OCI-LY3 (cell line): ENCODE data around the gene VAV3.

Experiments
- EZH2phosphoT487 ChIP-seq: fragments of 200-600 bp; shearing (Covaris generic); IDR thresholded peaks from 2 replicates; pipeline ENCODE4 v1.6.1; 2018; ENCODE audit warnings: antibody characterized with exemption, mixed run types, low read depth
- TF ChIP-seq, protein P1 (sequence below): fragments of 200-600, 300-600 bp; sonication (generic); IDR thresholded peaks from 2 replicates; pipeline ENCODE4 v1.5.1; 2014; ENCODE audit warnings: antibody characterized with exemption, low read length, low read depth

DNA sequence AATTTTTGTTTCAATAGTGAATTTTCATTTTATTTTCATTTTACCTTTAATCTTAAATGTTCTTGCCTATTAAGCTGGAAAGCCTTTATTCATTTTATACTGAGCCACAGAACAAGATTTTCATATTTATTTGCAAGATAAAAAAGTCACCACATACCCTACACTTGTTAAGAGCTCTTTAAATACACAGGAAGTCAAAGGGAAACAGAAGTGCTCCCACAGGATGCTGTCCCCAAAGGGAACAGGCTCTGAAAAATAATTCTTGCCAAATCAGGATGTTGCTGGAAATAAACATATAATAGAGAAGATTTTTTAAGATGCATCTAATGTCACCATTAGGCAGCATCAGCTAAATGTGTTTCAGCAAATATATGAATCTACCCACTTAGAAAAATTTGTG, 113.6 kb downstream of the VAV3 start:
- TF ChIP-seq, protein P1, sequence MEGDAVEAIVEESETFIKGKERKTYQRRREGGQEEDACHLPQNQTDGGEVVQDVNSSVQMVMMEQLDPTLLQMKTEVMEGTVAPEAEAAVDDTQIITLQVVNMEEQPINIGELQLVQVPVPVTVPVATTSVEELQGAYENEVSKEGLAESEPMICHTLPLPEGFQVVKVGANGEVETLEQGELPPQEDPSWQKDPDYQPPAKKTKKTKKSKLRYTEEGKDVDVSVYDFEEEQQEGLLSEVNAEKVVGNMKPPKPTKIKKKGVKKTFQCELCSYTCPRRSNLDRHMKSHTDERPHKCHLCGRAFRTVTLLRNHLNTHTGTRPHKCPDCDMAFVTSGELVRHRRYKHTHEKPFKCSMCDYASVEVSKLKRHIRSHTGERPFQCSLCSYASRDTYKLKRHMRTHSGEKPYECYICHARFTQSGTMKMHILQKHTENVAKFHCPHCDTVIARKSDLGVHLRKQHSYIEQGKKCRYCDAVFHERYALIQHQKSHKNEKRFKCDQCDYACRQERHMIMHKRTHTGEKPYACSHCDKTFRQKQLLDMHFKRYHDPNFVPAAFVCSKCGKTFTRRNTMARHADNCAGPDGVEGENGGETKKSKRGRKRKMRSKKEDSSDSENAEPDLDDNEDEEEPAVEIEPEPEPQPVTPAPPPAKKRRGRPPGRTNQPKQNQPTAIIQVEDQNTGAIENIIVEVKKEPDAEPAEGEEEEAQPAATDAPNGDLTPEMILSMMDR: no peak
- no peak for TF ChIP-seq EZH2phosphoT487
